Prostate gland (tissue), 2 donors: Measurements from ENCODE around the gene SEMA6C. TPM values are rescaled to one million over a fixed set of nuclear protein-coding genes. Genes with fewer than 3 reads are reported as not detected.

Experiments
- DNase-seq: peaks from one replicate; pipeline ENCODE4 v3.0.0-alpha.2; 2019; ENCODE audit warnings: low spot score
- H3K27ac ChIP-seq, 2 donors: fragments of 200-600 bp; sonication (generic); 2 replicates each; pipeline ENCODE4 v1.5.1; 2017 to 2019
- H3K27me3 ChIP-seq: fragments of 200-600 bp; sonication (generic); replicated peaks from 2 replicates; pipeline ENCODE4 v1.5.1; 2019; ENCODE audit not compliant: insufficient read depth
- H3K36me3 ChIP-seq, 2 donors: fragments of 200-600 bp; sonication (generic); 1 replicate in 1 of 2; 2 replicates in 1 of 2; pipeline versions ENCODE4 v1.5.1 to v1.8.1; 2017 to 2019
- H3K4me1 ChIP-seq: fragments of 200-600 bp; sonication (generic); replicated peaks from 2 replicates; pipeline ENCODE4 v1.5.1; 2019
- H3K4me3 ChIP-seq, 2 donors: fragments of 200-600 bp; sonication (generic); 2 replicates each; pipeline ENCODE4 v1.5.1; 2017 to 2019
- H3K9me3 ChIP-seq: fragments of 200-600 bp; sonication (generic); 2 replicates; pipeline ENCODE4 v1.5.1; 2017
- CTCF ChIP-seq, 4 experiments: fragments of 200-600 bp in 2 of 4; fragments of 450-650 bp in 2 of 4; sonication (generic) in 2 of 4; IDR thresholded peaks; 1 replicate in 3 of 4; 2 replicates in 1 of 4; pipeline ENCODE4 v1.5.1; 2016 to 2019; ENCODE audit warnings: antibody characterized with exemption in 4 of 4, mild to moderate bottlenecking in 2 of 4, moderate library complexity in 2 of 4
- POLR2A ChIP-seq: fragments of 450-650 bp; IDR thresholded peaks from one replicate; pipeline ENCODE4 v1.6.1; 2016; ENCODE audit warnings: antibody characterized with exemption, mild to moderate bottlenecking
- POLR2AphosphoS5 ChIP-seq: sonication (generic); formaldehyde crosslinking; IDR thresholded peaks from one replicate; pipeline ENCODE4 v1.6.1; 2017; ENCODE audit warnings: antibody characterized with exemption
- WGBS: methylation state at CpG from one replicate; pipeline ENCODE4 v1.1.5; 2018; 5-methylcytosine and 5-hydroxymethylcytosine counted together
- intact Hi-C: fragments of 100-400 bp; cut with DNase I; formaldehyde crosslinking; loops from one replicate; pipeline ENCODE4 v1.14.2; 2022
- total RNA-seq, 2 donors: library from RNA; depleted of rRNA; stranded (reverse); fragments of >200 nt; gene quantifications; one replicate each; pipeline ENCODE4 v1.1.0, GENCODE V29; 2016

SEMA6C gene
- total RNA-seq, 2 donors from 2014 or later, result 4.1 to 173 TPM

- intact Hi-C loops, result loop anchor here (5.0 kb wide), 1 partner anchor 79 kb away; no protein-coding TSS in a partner anchor
- H3K27ac ChIP-seq, result peak overlapping the region; percentile 59 to 68
- H3K4me1 ChIP-seq, result no peaks in the 10 kb centered on the region
- H3K27me3 ChIP-seq, result no peaks in the 10 kb centered on the region
- peak overlapping the region; percentile 62 to 75 for H3K4me3 ChIP-seq
- no peaks in the 10 kb centered on the region for H3K36me3 ChIP-seq
- no peaks in the 10 kb centered on the region for H3K9me3 ChIP-seq
- DNase-seq, result no peak
- TF ChIP-seq CTCF (IDR thresholded peaks at IDR 0.05) (no peak), POLR2AphosphoS5 (no peak)
- WGBS, result 0% methylated on average over 26 of the region's 26 CpGs
Measured at GRCh38 chr1:151146072-151146411, 389 bp downstream of the SEMA6C start.

GRCh38 chr1:151145304-151146071, 943 bp downstream of the SEMA6C start:
- DNase-seq, result no peak
- intact Hi-C loops, result loop anchor here (5.0 kb wide), 1 partner anchor 78 kb away; no protein-coding TSS in a partner anchor
- 13% methylated on average over 43 of the region's 43 CpGs for WGBS

GRCh38 chr1:151144474-151145303, 1.7 kb downstream of the SEMA6C start:
- intact Hi-C loops, result loop anchor here (5.0 kb wide), 1 partner anchor 77 kb away; no protein-coding TSS in a partner anchor
- Histone ChIP-seq H3K9me3 (no peaks in the 10 kb centered on the region), H3K27me3 (no peaks in the 10 kb centered on the region), H3K4me3 (peak overlapping the region in 1 of 2 donors; percentile 75), H3K27ac (peak overlapping the region in 1 of 2 donors; percentile 14), H3K4me1 (no peaks in the 10 kb centered on the region), H3K36me3 (no peaks in the 10 kb centered on the region)
- no peak for DNase-seq
- no peak for TF ChIP-seq POLR2A
- TF ChIP-seq CTCF (IDR thresholded peaks at IDR 0.05), result no peak
- TF ChIP-seq POLR2AphosphoS5, result no peak
- 60% methylated on average over 7 of the region's 7 CpGs for WGBS

More at GRCh38 chr1:151145304-151146071, 943 bp downstream of the SEMA6C start:
- H3K4me1 ChIP-seq, result no peaks in the 10 kb centered on the region
- no peaks in the 10 kb centered on the region for H3K9me3 ChIP-seq
- H3K4me3 ChIP-seq, result peak overlapping the region; percentile 62 to 75
- H3K27ac ChIP-seq, result peak overlapping the region; percentile 59 to 68
- no peaks in the 10 kb centered on the region for H3K27me3 ChIP-seq
- no peaks in the 10 kb centered on the region for H3K36me3 ChIP-seq
- TF ChIP-seq POLR2A, result no peak
- TF ChIP-seq CTCF (IDR thresholded peaks at IDR 0.05), result no peak
- no peak for TF ChIP-seq POLR2AphosphoS5

- no peak overlapping the region for H3K27ac ChIP-seq
- no peaks in the 10 kb centered on the region for H3K27me3 ChIP-seq
- intact Hi-C loops, result no loop called here
- no peaks in the 10 kb centered on the region for H3K36me3 ChIP-seq
- DNase-seq, result no peak
- H3K4me3 ChIP-seq, result no peak overlapping the region
- no peak for TF ChIP-seq POLR2A
- no peak for TF ChIP-seq CTCF (IDR thresholded peaks at IDR 0.05)
- TF ChIP-seq POLR2AphosphoS5, result no peak
- no peaks in the 10 kb centered on the region for H3K9me3 ChIP-seq
- WGBS, result 63% methylated on average over 5 of the region's 5 CpGs
- no peaks in the 10 kb centered on the region for H3K4me1 ChIP-seq
Measured at GRCh38 chr1:151143986-151144385, 2.4 kb downstream of the SEMA6C start.
